Cardiac fibroblast (primary cell): ENCODE data around the gene APEH.

ENCODE experiments used
- DNase-seq, 2 donors: peaks; one replicate each; pipeline versions ENCODE4 v3.0.0 to v3.0.0-alpha.2; 2010; ENCODE audit warnings: low read depth in 2 of 2
- H3K4me3 ChIP-seq, 2 donors: replicated peaks in 1 of 2; 1 replicate in 1 of 2; 2 replicates in 1 of 2; pipeline ENCODE4 v1.5.1; 2011; ENCODE audit warnings: low read depth in 2 of 2, low read length in 2 of 2, mild to moderate bottlenecking in 2 of 2, moderate library complexity in 1 of 2
- CTCF ChIP-seq: IDR thresholded peaks from one replicate; pipeline ENCODE4 v1.5.1; 2011; ENCODE audit warnings: low read depth, mild to moderate bottlenecking, low read length, inconsistent platforms

The APEH gene

GRCh38 chr3:49641292-49641691 is 32.9 kb upstream of the APEH start:
- no peak for DNase-seq
- TF ChIP-seq CTCF: no peak
- no peak overlapping the region for H3K4me3 ChIP-seq

GRCh38 chr3:49641921-49642707 is 32.0 kb upstream of the APEH start:
- TF ChIP-seq CTCF: no peak
- DNase-seq: no peak
- H3K4me3 ChIP-seq: no peak overlapping the region

- no peak overlapping the region for H3K4me3 ChIP-seq
- no peak for DNase-seq
- TF ChIP-seq CTCF: no peak
Measured at GRCh38 chr3:49642708-49643145, 31.4 kb upstream of the APEH start.

- DNase-seq: no peak
- TF ChIP-seq CTCF: no peak
- no peak overlapping the region for H3K4me3 ChIP-seq
Measured at GRCh38 chr3:49644684-49645083, 29.5 kb upstream of the APEH start.

GRCh38 chr3:49646236-49646635 is 27.9 kb upstream of the APEH start:
- DNase-seq: no peak
- no peak for TF ChIP-seq CTCF

GRCh38 chr3:49647741-49648140 is 26.4 kb upstream of the APEH start:
- TF ChIP-seq CTCF: no peak
- DNase-seq: peak in 1 of 2 donors; percentile 11
- no peak overlapping the region for H3K4me3 ChIP-seq

More at GRCh38 chr3:49646236-49646635, 27.9 kb upstream of the APEH start:
- H3K4me3 ChIP-seq: no peak overlapping the region
